DMS153 (cell line): ENCODE results near the gene USP54.
"Not testable (repeated sequence)": the region's sequence is repeated elsewhere in the genome, so short reads cannot be mapped to it uniquely, and the experiment has no call there.

Source experiments
- DNase-seq: peaks from one replicate; lab custom pipeline; 2025; lab: John Stamatoyannopoulos, UW

USP54 gene

GRCh38 chr10:73589563-73590126 lies 1.5 kb downstream of the USP54 start:
- DNase-seq = no peak

- DNase-seq = no peak
Measured at GRCh38 chr10:73588656-73589055, 2.5 kb downstream of the USP54 start.

- DNase-seq = no peak
Measured at GRCh38 chr10:73586583-73586984, 4.6 kb downstream of the USP54 start.

- DNase-seq = no peak
Measured at GRCh38 chr10:73585327-73585726, 5.8 kb downstream of the USP54 start.

GRCh38 chr10:73584737-73585136 lies 6.4 kb downstream of the USP54 start:
- no peak for DNase-seq

- DNase-seq = no peak
Measured at GRCh38 chr10:73581918-73582317, 9.2 kb downstream of the USP54 start.

GRCh38 chr10:73578927-73579326 lies 12.2 kb downstream of the USP54 start:
- DNase-seq = not testable (repeated sequence)

- no peak for DNase-seq
Measured at GRCh38 chr10:73577788-73578187, 13.4 kb downstream of the USP54 start.

- no peak for DNase-seq
Measured at GRCh38 chr10:73576890-73577591, 14.1 kb downstream of the USP54 start.

- DNase-seq = no peak
Measured at GRCh38 chr10:73576178-73576889, 14.8 kb downstream of the USP54 start.

- DNase-seq = not testable (repeated sequence)
Measured at GRCh38 chr10:73567025-73567424, 24.1 kb downstream of the USP54 start.

- DNase-seq = no peak
Measured at GRCh38 chr10:73561192-73561591, 29.9 kb downstream of the USP54 start.

GRCh38 chr10:73559590-73559989 lies 31.6 kb downstream of the USP54 start:
- no peak for DNase-seq

- no peak for DNase-seq
Measured at GRCh38 chr10:73556855-73557254, 34.3 kb downstream of the USP54 start.

GRCh38 chr10:73554721-73555120 lies 36.4 kb downstream of the USP54 start:
- no peak for DNase-seq

GRCh38 chr10:73553761-73554160 lies 37.4 kb downstream of the USP54 start:
- DNase-seq = no peak

- DNase-seq = no peak
Measured at GRCh38 chr10:73552819-73553715, 38.1 kb downstream of the USP54 start.

GRCh38 chr10:73551515-73551914 lies 39.6 kb downstream of the USP54 start:
- no peak for DNase-seq

- no peak for DNase-seq
Measured at GRCh38 chr10:73545357-73545756, 45.8 kb downstream of the USP54 start.

GRCh38 chr10:73537709-73538108 lies 53.4 kb downstream of the USP54 start:
- DNase-seq = no peak

GRCh38 chr10:73537288-73537687 lies 53.9 kb downstream of the USP54 start:
- DNase-seq = no peak

GRCh38 chr10:73534857-73535256 lies 56.3 kb downstream of the USP54 start:
- no peak for DNase-seq
